HUDEP-2 (cell line): ENCODE data around the gene ATE1.
A peak's percentile ranks its signal among the peaks of the same experiment; 100 is the strongest.

ENCODE experiments used
- DNase-seq, 76 experiments: peaks; one replicate each; lab custom pipeline; 2025; ENCODE audit not compliant: unreplicated experiment in 76 of 76; lab: John Stamatoyannopoulos, UW

ATE1 gene

DNA sequence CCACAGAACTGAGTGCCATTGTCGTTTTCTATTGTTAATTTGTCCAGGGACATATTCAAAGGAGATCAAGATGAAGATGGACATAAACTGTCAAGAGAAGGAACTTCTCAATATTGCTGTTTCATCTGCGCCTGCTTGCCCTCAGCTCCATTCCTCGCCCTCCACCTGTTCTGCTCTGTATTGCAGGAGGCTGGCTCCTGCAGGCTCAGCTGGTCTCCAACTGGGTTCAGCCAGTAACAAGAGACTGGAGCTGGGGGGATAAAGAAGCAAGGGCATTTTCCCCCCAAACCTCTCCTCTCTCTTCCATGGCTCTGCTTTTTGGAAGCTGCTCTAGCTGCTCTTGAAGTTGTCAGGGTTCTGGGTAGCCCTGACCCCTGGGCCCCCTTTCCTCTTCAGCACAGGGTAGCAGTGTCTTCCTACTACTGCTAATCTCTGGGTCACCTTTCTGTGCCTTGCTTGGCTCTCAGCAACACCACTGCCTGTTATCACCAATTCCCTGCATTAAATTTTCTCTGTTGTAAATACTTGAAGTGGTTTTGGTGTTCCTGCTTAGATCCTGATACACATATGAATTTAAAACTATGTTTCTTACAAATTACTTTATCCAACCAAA, 180.6 kb downstream of the ATE1 start:
- no peak for DNase-seq

DNA sequence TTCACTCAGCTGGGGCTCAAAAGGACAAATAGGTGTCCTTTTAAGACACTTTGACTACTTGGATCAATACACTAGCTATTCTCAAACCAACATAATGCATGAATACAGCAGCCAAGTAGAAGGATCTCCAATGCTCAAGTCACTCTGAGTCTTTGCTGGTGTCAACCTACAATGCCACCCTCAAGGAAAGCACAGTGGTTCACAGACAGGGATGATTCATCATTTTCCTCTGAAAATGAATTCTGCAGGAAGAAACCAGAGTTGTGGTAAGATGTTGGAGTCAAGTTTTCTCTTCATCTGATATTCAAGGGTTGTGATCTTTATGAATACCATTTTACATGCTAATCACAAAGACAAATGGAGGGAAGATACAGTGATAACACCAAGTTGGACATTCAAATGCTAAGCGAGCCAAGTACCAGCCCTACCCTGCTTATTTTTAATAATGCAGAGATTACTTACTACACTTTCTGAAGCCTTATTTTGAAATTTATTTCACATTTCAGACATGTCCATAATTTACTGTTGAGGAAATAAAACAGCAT, 186.5 kb downstream of the ATE1 start:
- DNase-seq, result no peak

DNA sequence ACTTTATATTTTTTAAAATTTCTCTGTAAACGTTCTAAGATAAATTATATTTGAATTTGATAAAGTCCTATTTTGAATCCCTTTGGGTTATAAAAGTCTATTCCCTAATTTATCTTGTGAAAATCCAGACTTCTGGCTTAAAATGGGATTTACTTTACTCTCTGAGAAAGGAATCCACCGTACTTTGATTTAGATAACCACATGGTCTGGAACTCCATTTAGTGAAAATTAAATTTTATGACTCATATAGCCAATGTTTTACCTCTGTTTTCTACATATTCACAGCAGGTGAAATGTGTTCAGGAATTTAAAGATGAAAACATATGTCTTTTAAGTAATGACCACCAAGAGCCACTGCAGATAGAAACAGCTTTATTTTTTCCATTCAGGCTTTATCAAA, 187.8 kb downstream of the ATE1 start:
- no peak for DNase-seq

DNA sequence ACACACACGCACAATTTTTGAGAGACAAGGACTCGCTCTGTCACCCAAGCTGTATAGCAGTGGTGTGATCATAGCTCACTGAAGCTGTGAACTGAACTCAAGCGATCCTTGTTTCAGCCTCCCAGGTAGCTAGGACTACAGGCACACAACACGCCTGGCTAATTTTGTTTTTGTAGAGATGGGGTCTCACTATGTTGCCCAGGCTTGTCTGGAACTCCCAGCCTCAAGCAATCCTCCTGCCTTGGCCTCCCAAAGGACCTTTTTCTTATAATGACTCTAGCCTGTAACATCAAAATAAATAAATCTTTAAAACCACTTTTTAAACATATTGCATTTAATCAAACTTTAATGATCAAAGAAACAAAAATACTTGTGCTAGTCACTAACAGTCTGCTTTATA, 188.7 kb downstream of the ATE1 start:
- DNase-seq, result no peak

DNA sequence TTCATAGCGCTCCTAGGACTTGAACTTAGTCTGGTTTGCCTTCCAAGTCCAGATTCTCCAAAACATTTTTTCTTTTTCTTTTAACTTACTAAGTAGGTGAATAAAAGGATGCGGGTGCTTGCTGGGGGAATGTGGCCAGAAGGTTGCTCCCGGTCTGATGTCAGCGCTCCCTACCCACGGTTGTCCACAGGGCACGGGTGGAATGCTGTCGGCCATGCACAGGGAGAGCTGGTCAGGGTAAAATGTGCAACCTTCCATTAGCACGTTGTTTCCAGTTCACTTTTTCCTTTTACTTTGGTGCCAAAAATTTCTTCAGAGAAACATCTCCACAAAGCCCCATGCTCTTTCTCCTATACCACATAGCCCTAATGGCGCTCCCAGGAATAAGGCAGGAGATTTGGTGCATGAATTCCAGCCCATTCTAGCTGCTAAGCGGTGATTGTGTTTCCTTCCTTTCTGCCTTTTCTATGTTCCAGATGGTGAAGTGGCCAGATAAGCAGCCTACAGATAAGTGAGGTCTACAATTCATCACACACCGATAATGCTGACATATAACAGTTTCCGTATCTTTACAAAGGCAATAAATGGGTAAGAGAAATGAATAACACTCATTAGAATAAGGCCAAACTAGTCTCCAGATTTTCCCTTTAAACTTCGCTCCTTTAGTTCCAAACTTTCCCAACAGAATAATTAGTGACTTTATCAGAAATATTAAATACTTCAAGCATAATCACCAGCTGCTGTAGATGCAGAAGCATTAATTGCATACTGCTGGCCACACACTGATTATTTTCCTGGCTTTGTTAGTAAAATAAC, 191.3 kb downstream of the ATE1 start:
- peak in 1 of 76 experiments; percentile 4 for DNase-seq

DNA sequence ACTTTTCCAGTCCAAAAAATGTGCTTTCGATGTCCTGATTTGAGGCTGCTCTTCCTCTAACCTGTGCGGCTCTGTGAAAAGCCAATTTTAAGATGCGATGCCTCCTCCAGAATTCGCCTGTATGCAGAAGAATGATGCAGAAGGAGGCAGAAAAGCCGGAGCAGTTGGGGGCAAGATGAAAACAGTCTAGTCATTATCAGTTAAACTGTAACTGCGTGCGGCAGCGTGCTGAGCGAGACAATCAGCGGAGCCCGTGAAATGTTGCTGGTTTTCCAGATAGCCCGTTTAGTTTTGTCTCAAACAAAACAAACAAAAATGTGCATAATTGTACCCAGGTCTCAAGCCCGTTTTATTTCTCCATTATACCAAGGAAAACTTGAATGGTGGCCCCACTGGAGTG, 192.6 kb downstream of the ATE1 start:
- no peak for DNase-seq

DNA sequence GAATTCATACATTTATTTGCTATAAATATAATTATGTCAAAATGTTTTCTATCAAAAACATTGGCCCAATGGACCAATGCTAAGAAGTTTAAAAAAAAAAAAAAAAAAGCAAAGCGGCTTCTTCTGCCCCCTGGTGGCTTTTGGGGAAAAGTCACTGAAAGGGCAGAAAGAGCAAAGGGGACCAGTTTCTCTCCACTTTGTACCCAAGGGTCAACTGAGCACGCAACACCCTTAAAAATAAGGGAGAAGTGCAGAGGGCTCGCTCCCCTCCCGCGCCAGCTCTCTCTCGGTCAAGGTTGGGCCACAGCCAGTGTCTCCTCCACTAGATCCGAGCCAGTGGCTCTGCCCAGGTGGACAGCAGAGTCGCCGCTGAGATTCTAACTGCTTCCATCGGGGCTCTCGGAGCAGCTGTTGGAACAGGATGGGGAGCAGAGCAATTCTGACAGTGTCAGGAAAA, 193.2 kb downstream of the ATE1 start:
- peak in 8 of 76 experiments; percentile 1 to 27 (median 5) for DNase-seq

DNA sequence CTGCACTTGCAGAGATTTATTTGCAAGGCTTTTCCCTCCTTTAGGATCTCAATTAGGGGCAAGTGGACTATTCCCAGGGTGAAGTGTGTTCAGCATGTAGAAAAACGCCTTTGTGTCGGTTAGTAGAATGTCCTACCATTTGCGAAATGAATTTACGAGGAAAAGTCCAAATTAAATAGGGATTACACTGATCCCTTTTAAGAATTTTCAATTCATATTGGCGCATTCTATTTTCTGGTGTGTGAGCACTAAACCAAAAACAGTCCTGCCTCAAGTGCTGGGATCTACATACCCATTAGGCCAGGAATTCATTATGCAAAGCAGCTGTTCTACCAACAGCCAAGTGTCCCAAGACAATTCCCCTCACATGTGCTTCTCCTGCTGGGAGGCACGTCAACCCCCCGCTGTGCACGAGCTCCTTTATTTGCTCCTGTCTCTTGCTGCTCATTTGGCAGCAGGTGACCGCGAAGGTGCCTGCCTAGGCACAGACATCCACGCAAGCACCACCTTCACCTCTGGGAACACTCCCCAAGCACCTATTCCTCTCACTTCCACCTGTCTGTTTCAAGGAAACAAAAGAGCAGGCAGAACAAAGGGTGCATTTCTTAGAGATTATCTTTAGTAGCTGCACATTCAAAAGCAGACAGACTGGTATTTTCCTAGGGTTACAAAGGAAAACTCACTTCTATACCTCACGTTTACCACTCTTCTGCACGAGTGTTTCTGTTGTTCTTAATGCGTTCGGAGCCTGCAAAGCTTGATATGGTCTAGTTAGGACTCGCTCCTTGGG, 195.0 kb downstream of the ATE1 start:
- DNase-seq, result no peak

DNA sequence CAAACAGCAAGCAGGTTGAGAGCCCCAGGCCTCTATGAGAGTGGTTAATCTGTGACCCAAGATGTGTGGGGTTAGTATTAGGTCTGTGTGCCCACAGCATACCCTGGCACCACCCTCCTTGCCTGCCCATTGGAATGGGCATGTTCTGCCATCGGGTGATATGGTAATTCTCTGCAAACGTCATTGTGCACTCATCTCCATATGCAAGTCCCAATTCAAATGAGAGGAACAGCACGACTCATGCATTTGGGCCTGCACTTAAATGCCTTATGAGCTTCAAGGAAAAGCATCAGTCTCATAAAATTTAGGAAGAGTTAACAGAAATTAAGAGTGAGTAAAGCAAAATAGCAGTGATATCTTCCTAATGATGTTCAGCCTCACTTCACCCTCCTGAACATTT, 195.7 kb downstream of the ATE1 start:
- DNase-seq, result no peak

DNA sequence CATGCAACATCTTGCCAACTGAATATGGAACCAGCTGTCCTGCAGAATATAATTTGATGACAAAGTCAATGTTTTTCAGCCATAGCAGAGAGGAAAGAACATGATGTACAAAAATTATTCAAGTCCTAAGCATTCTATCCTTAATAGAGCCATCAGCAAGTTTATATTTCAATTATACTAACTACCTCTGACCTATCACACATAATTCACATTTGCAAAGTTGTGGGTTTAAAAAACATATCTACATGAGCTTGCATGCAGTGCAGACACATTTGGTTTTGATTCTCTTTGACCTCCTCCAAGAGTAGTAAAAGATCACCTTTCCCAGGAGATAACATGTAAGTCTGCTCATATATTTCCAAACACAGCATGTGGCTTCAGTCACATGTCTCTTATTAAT, 203.5 kb downstream of the ATE1 start:
- DNase-seq, result no peak

DNA sequence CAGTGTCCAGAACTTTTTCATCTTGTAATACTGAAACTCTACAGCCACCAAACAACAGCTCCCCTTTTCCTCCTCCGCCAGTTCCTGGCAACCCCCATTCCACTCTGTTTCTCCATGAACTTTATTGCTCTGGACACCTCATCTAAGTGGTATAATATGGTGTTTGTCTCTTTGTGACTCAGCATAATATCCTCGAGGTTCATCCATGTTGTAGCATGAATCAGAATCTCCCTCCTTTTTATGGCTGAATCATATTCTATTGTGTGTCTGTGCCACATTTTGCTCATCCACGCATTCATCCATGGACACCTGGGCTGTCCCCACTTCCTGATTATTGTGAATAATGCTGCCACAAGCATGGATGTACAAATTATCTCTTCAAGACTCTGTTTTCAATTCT, 205.2 kb downstream of the ATE1 start:
- no peak for DNase-seq

DNA sequence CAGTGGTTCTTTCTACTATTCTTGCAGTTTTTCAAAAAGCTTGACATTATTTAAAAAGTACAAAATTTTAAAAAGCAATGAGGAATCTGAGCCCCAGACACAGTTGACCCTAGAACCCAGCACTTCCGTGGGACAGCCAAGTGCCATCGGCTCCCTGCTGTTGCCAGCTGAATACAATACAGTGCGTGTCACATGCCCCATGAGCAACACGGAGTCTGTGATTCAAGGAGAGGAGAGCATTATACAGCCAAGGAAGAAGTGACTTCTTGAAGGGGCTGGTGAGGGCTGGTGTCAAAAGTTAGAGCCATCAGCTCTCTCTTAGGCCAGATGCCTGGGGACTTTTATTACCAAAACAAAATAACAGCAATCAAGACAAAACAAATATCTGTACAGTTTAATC, 206.6 kb downstream of the ATE1 start:
- no peak for DNase-seq

DNA sequence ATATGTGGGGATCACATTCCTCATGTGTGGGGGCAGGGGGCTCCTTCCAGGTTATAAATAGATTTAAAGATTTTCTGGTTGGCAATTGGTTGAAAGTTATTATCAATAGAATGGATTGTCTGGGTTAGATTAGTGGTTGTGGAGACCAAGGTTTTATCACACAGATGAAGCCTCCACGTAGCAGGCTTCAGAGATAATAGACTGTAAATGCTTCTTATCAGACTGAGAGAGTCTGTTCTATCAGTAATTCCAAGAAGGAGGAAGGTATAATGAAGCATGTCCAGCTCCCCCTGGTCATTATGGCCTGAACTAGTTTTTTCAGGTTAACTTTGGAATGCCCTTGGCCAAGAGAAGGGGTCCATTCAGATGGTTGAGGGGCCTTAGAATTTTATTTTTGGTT, 211.9 kb downstream of the ATE1 start:
- DNase-seq, result no peak

DNA sequence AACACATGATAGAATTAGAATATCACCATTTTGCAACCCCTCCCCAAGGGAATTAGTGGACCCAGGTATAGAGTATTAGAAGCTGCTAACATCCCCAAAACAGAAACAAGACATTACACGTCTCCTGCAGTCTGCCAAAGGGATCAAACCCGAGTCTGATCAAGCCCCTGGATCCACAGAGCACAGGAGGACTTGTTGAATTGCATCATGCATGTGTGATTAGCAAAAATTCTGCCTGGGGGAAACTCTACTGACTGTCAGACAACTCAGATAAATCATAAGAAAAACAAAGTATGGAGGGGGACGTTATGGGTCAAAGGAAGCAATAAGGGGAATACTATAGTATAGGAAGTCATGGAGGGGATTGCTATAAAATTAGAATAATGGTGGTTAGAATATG, 212.8 kb downstream of the ATE1 start:
- DNase-seq, result no peak

DNA sequence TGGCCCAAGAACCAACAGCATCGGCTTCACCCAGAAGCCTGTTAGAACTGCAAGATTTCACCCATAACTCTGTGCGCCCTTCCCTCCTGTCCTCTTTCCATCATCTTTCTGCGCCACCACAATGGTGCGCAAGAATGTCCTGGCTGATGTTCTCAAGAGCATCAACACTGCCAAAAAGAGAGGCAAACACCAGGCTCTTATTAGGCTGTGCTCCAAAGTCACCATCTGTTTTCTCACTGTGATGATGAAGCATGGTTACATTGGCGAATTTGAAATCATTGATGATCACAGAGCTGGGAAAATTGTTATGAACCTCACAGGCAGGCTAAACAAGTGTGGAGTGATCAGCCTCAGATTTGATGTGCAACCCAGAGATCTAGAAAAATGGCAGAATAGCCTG, 214.3 kb downstream of the ATE1 start:
- no peak for DNase-seq

DNA sequence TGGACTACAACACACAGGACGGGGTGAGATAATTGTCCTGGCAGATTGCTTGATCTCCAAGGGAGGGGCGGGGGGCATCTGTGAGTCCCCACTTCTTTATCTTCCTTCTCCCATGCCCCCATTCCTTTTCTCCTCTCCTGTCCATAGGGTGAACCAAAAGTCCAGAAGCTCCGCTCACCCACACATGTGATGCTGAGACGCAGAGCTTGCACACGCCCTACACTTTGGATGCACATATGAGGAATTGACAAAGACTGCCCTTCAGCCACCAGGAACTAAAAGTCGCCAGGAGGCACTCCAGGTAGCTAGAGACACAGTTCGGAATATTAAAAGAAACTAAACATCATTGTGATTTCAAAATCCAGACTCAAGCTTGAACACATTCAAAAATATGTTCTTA, 216.9 kb downstream of the ATE1 start:
- DNase-seq, result no peak

DNA sequence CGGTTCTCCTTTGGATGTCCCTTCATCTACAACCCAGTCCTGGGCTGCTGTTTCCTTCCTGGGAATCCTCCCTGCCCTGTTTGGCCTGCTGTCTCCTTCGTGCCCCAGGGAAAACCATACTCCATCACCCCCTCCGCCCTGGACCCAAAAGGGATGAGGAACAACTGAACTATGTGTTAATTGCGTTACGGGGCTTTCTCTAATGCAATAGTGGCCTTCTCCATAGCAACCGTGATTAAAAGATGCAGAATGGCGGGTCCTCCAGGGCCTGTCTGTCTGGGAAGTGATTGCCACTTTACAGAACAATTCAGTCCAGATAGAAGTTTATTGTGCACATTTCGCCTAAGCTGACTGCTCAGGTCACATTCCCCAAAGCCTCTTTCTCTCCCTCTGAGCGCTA, 217.6 kb downstream of the ATE1 start:
- no peak for DNase-seq

DNA sequence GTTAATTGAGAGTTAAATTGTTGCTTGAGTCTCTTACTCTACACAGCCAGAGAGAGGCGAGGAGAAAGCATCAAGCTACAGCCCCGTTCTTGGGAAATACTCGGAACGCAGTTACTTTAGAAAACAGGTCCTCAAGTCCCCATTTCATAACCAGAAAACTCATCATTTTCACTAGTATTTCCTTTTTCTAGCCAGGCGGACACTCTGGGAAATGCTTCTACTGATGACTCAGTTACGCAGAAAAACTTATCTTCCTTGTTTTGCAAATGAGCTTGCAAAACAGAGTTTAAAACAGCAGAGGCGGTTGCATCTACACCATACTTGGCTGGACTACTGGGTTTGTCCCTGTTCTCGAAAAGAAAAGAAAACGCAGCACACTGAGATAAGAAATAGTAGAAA, 218.2 kb downstream of the ATE1 start:
- no peak for DNase-seq

DNA sequence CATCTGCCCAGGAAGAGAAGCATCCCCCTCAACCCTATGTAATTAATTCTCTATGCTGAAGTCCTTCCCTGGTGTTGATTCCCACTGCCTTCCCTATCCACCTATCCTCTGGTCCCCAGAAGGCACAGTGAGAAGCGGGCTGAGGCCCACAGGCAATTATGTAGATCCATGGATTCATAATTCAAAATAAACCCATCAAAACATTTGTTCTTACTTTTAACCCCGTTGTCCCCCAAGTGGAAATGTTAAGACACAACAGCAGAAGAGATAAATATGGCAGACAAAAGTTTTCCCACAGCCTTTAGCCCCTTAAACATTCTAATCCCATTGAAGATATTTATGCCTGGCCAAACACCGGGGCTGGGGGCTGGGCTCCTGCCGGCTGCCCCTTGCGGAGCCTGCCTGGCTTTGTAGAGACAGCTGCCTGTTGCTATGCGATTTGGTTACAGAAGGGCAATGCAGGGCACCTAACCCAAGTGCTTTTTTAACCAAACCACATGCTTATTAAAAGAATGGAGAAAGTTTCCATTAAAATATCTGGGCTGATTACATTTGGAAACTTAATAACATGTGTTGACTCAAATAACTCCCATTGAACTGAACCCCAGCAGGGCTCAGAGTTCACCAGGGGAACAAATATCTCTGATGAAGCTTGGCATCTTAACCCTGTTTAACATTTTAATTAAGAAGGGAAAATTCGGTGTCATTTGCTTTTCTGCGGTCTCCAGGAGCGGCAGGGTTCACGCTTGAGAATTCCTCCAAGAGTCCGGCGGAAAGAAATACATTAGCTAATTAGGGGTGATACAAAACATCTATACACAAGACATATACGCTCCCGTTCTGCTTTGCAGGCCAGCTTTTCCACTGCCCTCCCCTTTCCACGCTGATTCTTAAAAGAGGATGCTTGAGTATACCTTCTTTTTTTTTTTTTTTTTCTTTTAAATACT, 218.8 kb downstream of the ATE1 start:
- DNase-seq, result no peak
